ENCODE data around the gene TUBB4B. TPM values are rescaled to one million over a fixed set of nuclear protein-coding genes. Genes with fewer than 3 reads are reported as not detected.

The TUBB4B gene
- 100 to 1,000 TPM; 856 to 940 TPM for total RNA-seq
- 1,777 TPM for polyA plus RNA-seq (ENCODE audit: insufficient read depth, low read depth, low replicate concordance)
- long read RNA-seq, donor 1, transcript TUBB4B-202 (3 exons, 2,035 nt): minor isoform, 5 of 213 reads
- long read RNA-seq, donor 1, transcript TUBB4B-201 (4 exons, 1,637 nt): major isoform, 186 of 213 reads
- long read RNA-seq, donor 1, partial matches to known transcripts: 22 of 213 reads
- long read RNA-seq, donor 1, other reads (novel, unspliced or antisense): 0 of 213 reads
- long read RNA-seq, donor 2, transcript TUBB4B-201 (4 exons, 1,637 nt): major isoform, 133 of 247 reads
- long read RNA-seq, donor 2, partial matches to known transcripts: 111 of 247 reads
- long read RNA-seq, donor 2, other reads (novel, unspliced or antisense): 0 of 247 reads

DNA sequence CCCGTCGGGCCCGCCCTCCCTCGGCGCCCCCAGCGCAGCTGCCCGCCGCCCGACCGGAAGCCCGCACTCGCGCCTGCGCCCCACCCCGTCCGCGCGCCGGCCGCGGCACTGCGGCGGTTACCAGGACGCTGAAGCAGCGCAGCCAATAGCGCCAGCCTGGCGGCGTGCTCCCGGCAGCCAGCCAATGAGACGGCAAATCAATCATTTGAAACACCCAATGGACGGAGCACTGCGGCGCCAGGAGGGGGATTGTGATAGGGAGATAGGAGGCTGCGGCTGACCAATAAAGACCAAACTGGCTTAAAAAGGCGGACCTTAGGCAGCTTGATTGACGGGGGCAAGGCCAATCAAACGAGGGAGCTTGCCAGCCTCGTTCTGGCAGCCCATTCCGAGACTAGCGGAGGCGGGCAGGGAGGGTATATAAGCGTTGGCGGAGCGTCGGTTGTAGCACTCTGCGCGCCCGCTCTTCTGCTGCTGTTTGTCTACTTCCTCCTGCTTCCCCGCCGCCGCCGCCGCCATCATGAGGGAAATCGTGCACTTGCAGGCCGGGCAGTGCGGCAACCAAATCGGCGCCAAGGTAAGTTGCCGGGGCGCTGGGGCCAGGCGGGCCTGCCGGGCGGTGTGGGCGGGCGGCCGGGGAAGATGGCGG, at the start of gene TUBB4B:
Gene TUBB4B, plus strand, starts transcription at position 447 of the 649 bp plus-strand sequence. Its CDS starts 74 bp downstream, at position 521.
- peak; percentile 100 for DNase-seq
- Histone ChIP-seq H3K4me3 (peak within 1 kb of the TSS; percentile 88 to 90), H3K27ac (peak within 1 kb of the TSS; percentile 80 to 94), H3K27me3 (no peaks in the 10 kb centered on the region), H3K9me3 (no peaks in the 10 kb centered on the region), H3K36me3 (ENCODE audit: low read depth, missing control alignments) (no peaks in the 10 kb centered on the region), H3K4me1 (peaks cover 45% of the 10 kb centered on the region)
- WGBS, 2 donors: 0% methylated on average over 24 to 60 of the region's 67 CpGs
- TF ChIP-seq POLR2A (IDR thresholded peaks at IDR 0.05): peak; percentile 52
- TF ChIP-seq, protein P1, sequence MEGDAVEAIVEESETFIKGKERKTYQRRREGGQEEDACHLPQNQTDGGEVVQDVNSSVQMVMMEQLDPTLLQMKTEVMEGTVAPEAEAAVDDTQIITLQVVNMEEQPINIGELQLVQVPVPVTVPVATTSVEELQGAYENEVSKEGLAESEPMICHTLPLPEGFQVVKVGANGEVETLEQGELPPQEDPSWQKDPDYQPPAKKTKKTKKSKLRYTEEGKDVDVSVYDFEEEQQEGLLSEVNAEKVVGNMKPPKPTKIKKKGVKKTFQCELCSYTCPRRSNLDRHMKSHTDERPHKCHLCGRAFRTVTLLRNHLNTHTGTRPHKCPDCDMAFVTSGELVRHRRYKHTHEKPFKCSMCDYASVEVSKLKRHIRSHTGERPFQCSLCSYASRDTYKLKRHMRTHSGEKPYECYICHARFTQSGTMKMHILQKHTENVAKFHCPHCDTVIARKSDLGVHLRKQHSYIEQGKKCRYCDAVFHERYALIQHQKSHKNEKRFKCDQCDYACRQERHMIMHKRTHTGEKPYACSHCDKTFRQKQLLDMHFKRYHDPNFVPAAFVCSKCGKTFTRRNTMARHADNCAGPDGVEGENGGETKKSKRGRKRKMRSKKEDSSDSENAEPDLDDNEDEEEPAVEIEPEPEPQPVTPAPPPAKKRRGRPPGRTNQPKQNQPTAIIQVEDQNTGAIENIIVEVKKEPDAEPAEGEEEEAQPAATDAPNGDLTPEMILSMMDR (IDR thresholded peaks at IDR 0.05): peak in 1 of 3 experiments; percentile 10
- intact Hi-C loops (cut with DNase I; ENCODE audit: low total_unique reads): no loop called here

DNA sequence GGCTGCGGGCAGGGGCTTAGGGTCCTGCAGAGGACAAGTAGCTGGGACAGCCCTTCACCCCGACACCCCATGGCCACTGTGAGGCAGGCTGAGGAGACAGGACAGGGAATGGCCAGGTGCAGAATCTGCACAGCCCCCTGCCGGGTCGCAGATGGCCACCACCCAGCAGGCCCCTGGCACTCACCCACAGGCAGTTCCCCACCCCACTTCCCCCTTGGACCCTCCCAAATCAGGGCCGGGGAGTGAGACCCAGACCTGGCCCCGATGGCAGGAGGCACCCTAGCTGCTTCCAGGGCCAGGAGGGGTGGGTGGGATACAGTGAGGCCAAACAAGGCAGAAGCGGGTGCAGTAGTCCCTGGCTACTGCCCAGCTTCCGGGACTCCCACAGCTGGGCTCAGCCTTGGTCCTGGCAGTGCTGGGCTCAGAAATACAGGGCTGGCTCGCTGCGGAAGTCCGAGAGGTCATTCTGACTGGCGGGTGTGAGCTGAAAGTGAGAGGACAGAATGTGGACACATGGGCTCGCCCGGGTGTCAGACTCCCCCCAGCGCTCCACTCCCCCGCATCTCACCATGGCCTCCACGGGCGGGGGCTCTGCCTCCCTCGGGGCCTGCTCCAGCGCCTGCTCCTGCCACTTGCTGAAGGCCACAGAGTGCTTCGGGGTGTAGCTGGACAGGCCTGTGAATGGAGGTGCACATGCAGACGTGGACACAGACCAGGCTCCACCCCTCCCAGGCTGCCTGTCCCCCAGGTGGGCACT, 49.2 kb upstream of the TUBB4B start:
- intact Hi-C loops (cut with DNase I; ENCODE audit: low total_unique reads): no loop called here
- no peaks in the 10 kb centered on the region for H3K36me3 ChIP-seq (ENCODE audit: low read depth, missing control alignments)
- peaks cover 20% of the 10 kb centered on the region for H3K4me1 ChIP-seq

DNA sequence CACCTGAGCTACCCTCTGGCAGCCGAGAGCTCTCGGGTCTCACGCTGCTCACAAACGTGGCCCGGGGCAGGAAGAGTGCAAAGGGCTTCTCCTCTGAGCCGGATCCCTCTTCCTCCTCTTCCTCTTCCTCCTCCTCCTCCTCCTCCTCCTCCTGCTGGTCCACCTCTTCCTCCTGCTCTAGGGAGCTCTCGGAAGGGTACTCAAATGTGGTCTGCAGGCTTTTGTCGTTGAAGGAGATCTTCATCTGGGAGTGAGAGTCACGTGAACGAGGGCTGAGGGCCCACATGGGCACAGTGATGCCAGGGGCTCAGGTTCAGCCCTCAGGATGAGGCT, 48.7 kb upstream of the TUBB4B start:
- Histone ChIP-seq H3K36me3 (ENCODE audit: low read depth, missing control alignments) (no peaks in the 10 kb centered on the region), H3K4me3 (no peak overlapping the region), H3K4me1 (peaks cover 14% of the 10 kb centered on the region), H3K9me3 (no peaks in the 10 kb centered on the region), H3K27me3 (no peaks in the 10 kb centered on the region), H3K27ac (no peak overlapping the region)
- no peak for DNase-seq
- TF ChIP-seq POLR2A (IDR thresholded peaks at IDR 0.05): no peak
- TF ChIP-seq, protein P1 (IDR thresholded peaks at IDR 0.05): no peak
- 81 to 82% methylated on average over 7 to 10 of the region's 10 CpGs for WGBS, 2 donors
- intact Hi-C loops (cut with DNase I; ENCODE audit: low total_unique reads): no loop called here

More for the DNA sequence above, 49.2 kb upstream of the TUBB4B start:
- 48 to 68% methylated on average over 3 to 22 of the region's 22 CpGs for WGBS, 2 donors
- Histone ChIP-seq H3K27ac (no peak overlapping the region), H3K9me3 (no peaks in the 10 kb centered on the region), H3K4me3 (no peak overlapping the region), H3K27me3 (no peaks in the 10 kb centered on the region)
- TF ChIP-seq, protein P1 (IDR thresholded peaks at IDR 0.05): no peak
- no peak for TF ChIP-seq POLR2A (IDR thresholded peaks at IDR 0.05)
- DNase-seq: no peak

DNA sequence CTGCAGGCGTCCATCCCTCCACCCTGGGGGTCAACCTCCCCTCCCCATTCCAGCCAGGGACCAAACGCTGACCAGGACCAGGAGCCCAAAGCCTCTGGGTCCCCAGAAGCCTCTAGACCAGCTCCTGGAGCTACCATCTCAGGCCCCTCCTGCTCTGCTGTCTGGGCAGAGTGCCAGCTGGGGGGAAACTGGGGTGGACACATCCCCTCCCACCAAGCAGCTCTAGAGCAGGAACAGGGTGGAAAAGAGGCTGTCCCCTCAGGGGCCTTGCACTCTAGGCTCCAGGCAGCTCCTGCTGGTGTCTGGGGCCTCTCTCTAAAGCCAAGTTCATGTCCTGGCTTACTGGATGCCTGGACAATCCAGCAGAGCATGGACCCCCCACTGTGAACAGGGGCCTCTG, 48.2 kb upstream of the TUBB4B start:
- peaks cover 14% of the 10 kb centered on the region for H3K4me1 ChIP-seq

More for the DNA sequence above, 48.2 kb upstream of the TUBB4B start:
- DNase-seq: no peak
- Histone ChIP-seq H3K27ac (no peak overlapping the region), H3K27me3 (no peaks in the 10 kb centered on the region), H3K4me3 (no peak overlapping the region), H3K36me3 (ENCODE audit: low read depth, missing control alignments) (no peaks in the 10 kb centered on the region), H3K9me3 (no peaks in the 10 kb centered on the region)
- intact Hi-C loops (cut with DNase I; ENCODE audit: low total_unique reads): no loop called here
- WGBS, 2 donors: 80 to 88% methylated on average over 2 of the region's 2 CpGs
- TF ChIP-seq, protein P1 (IDR thresholded peaks at IDR 0.05): no peak
- TF ChIP-seq POLR2A (IDR thresholded peaks at IDR 0.05): no peak
